ENCODE results near the gene RMND5A.
"Not testable (repeated sequence)": the region's sequence is repeated elsewhere in the genome, so short reads cannot be mapped to it uniquely, and the experiment has no call there.

The RMND5A gene, protein sequence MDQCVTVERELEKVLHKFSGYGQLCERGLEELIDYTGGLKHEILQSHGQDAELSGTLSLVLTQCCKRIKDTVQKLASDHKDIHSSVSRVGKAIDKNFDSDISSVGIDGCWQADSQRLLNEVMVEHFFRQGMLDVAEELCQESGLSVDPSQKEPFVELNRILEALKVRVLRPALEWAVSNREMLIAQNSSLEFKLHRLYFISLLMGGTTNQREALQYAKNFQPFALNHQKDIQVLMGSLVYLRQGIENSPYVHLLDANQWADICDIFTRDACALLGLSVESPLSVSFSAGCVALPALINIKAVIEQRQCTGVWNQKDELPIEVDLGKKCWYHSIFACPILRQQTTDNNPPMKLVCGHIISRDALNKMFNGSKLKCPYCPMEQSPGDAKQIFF

GRCh38 chr2:86719637-86720539, at the start of gene RMND5A:
TSS of gene RMND5A (plus strand) at chr2:86720291. CDS start at chr2:86720668, 377 bp downstream.
- DNase-seq = peak; percentile 39

GRCh38 chr2:86671337-86671981, 48.6 kb upstream of the RMND5A start:
- DNase-seq = no peak

DNA sequence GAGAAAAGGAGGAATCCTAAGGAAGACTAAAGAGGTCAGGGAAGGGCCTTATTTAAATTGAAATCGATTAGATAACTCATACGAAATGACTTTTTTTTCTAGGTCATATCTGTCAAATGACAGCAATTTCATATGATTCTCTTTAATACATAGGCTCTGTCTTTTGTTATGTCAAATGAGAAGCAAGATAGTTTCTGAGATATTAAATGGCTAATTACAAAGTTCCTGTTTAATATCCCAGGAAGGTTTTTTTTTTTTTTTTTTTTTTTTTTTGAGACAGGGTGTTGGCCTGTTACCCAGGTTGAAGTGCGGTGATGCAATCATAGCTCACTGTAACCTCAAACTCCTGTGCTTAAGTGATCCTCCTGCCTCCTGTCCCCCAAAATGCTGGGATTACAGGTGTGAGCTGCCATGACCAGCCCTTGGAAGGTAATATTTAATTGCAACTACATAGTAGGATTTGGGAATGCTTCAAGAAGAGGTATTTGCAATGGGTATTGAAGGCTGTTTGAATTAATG, 48.0 kb upstream of the RMND5A start:
- DNase-seq = no peak

DNA sequence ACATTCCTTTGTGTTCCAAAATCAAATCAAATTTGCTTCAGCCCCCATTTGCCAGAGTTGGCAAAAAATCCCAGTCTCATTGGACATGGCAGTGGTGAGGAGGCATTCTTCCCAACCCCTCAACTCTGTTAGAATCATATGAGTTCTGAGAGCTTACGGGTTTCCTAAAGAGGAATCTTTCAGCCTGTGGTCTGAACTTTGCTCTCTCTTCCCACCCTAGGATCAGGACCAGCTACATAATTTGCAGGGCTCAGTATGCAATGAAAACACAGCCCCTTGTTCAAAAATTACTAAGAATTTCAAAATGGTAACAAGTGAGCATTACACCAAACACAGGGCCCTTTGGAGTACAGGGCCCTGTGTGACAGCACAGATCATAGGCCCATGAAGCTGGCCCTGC, 47.1 kb upstream of the RMND5A start:
- no peak for DNase-seq

GRCh38 chr2:86673986-86674670, 46.0 kb upstream of the RMND5A start:
- no peak for DNase-seq

DNA sequence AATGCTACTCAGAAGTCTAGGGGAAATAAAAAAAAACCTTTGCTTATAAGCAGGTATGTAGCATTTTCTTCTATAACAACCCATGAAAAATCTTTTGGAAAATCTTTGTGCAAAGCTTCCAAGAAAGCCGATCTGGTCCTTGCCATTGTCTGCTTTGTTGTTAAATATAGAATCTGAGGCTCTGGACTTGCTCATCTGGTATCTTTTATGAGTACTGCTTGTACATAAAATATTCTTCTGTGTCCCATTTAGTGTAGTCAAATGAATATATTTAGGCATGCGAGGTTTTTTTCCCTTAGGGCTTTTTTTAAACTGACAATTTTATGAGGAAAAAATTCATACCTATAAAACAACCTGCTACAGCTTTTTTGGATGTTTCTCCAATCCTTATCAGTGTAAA, 45.0 kb upstream of the RMND5A start:
- no peak for DNase-seq

DNA sequence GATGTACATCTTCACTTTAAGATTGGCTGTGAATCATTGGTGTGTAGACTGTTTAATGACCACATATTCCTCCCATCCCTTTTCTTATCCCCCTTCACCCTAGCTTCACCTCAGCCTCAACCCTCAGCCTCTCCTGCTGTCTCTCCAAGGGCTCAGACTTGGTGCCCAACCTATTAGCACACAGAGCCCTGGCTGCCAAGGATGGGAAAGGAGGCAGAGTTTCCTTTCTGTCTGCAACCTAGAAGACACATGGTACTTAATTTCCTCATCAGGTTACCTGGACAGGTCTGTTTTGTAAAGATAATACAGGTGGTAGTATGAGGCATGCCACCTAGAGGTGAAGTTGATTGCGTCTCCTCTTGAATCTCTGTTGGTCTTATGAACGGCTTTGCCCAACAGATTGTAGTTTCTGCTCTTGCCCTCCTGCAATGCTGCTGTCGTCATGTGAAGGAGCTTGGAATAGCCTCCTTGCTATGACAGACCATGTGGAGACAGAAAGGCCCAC, 44.5 kb upstream of the RMND5A start:
- no peak for DNase-seq

- DNase-seq = no peak
Observed at GRCh38 chr2:86677816-86678215, 42.3 kb upstream of the RMND5A start.

DNA sequence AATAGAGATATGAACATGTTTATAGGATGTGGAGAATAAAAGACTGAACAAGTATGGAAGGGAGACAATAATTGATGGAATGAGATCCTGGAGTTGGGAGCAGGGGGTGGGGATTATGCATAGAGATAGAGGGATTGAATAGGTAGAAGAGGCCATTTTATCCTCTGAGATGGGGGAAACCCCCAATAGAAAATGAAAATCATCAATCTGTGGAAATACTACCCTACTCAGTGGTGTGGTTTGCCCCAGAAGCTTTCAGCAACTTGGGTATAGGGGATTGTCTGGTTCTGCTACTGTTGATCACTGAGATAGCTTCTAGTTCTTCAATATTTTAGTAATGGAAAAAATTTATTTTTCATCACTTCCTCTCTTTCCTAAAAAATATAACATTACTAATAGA, 41.1 kb upstream of the RMND5A start:
- DNase-seq = no peak

GRCh38 chr2:86685351-86685750, 34.7 kb upstream of the RMND5A start:
- DNase-seq = no peak

DNA sequence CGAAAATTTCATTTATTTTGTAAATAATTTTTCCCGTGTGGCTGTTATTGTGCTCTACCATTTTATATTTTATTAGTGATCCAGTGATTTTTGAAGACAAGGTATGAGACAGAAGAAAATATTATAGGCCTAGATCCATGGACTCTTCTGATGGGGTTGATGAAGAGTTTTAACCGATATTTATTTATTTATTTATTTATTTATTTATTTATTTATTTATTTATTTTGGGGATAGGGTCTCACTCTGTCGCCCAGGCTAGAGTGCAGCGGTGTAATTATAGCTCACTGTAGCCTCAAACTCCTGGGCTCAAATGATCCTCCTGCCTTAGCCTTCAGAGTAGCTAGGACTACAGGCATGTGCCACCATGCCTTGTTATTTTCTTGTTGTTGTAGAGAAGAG, 33.6 kb upstream of the RMND5A start:
- DNase-seq = no peak

- DNase-seq = no peak
Observed at GRCh38 chr2:86686905-86687304, 33.2 kb upstream of the RMND5A start.

GRCh38 chr2:86695053-86695691, 24.9 kb upstream of the RMND5A start:
- DNase-seq = no peak

- no peak for DNase-seq
Observed at GRCh38 chr2:86697551-86698104, 22.5 kb upstream of the RMND5A start.

DNA sequence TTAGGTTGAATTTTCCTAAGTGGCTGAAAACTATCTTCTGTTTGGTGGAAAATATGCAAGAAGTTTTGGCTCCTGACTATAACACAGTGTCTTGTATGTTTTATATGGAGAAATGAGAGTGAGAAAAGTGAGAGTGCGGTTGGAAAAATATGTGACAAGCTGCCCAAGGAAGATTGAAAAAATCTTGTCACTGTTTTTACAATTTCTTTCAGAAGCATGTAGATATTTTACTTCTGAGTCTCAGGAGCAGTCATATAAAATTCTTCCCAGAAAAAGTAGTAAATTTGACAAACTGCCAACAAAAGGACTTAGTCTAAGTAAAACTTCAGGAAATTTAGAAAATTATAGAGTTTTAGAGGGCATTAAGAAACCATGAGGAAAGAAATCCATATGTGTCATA, 19.4 kb upstream of the RMND5A start:
- no peak for DNase-seq

- DNase-seq = no peak
Observed at GRCh38 chr2:86703704-86704361, 16.3 kb upstream of the RMND5A start.

DNA sequence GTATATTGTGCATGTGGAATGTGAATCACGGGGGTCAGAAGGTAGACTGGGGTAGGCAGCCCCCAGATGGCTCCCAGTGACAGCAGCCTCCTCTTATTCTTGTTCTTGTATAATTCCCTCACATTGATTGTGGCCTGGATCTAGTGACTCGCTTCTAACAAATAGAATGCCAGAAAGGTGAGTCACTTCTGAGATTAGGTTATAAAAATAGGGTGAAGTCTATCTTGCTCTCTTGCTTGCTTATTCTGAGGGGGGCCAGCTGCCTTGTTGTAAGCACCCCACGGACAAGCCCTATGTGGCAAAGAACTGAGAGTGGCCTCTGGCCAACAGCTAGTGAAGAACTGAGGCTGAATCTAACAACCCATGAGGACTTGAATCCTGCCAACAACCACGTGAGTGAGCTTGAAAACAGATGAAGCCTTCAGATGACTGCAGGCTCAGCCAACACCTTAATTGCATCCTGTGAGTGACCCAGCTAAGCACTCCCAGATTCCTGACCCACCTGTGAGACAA, 15.6 kb upstream of the RMND5A start:
- no peak for DNase-seq

GRCh38 chr2:86706220-86706619, 13.9 kb upstream of the RMND5A start:
- DNase-seq = no peak

- DNase-seq = no peak
Observed at GRCh38 chr2:86706935-86707334, 13.2 kb upstream of the RMND5A start.

DNA sequence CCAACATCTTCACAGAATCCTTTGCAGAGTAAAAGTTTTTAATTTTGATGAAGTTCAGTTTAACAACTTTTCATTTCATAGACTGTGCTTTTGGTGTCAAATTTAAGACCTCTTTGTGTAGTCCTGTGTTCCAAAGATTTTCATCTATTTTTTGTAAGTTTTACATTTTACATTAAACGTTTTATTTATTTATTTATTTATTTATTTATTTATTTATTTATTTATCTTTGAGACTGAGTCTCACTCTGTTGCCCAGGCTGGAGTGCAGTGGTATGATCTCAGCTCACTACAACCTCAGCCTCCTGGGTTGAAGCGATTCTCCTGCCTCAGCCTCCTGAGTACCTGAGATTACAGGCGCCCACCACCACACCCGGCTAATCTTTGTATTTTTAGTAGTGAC, 12.0 kb upstream of the RMND5A start:
- not testable (repeated sequence) for DNase-seq

All from cortex of kidney (tissue), 1 donor.